ENCODE results near the gene DENND5A. TPM values are rescaled to one million over a fixed set of nuclear protein-coding genes. Genes with fewer than 3 reads are reported as not detected.

The DENND5A gene
- total and polyA plus RNA-seq, 8 donors, result 65.7 to 106 (median 96.7) TPM

GRCh38 chr11:9095421-9095820 lies 169.7 kb downstream of the DENND5A start:
- Histone ChIP-seq H3K27ac (no peak overlapping the region), H3K4me3 (no peak overlapping the region), H3K9me3 (no peaks in the 10 kb centered on the region), H3K27me3 (peaks cover 0 to 32% of the 10 kb centered on the region in 2 donors), H3K36me3 (no peaks in the 10 kb centered on the region), H3K4me1 (peaks cover 3 to 13% of the 10 kb centered on the region in 2 donors)
- no peak for TF ChIP-seq CTCF (IDR thresholded peaks at IDR 0.05)
- no peak for DNase-seq
- intact Hi-C loops (cut with DNase I), result no loop called here
- no peak for ATAC-seq

GRCh38 chr11:9094420-9094819 lies 170.7 kb downstream of the DENND5A start:
- intact Hi-C loops (cut with DNase I), result no loop called here
- H3K27ac ChIP-seq, result no peak overlapping the region
- H3K9me3 ChIP-seq, result no peaks in the 10 kb centered on the region
- ATAC-seq (no peak), DNase-seq (no peak)
- H3K4me3 ChIP-seq, result no peak overlapping the region
- H3K27me3 ChIP-seq, result peaks cover 0 to 42% of the 10 kb centered on the region in 2 donors
- no peaks in the 10 kb centered on the region for H3K36me3 ChIP-seq
- peaks cover 3 to 13% of the 10 kb centered on the region in 2 donors for H3K4me1 ChIP-seq
- TF ChIP-seq CTCF (IDR thresholded peaks at IDR 0.05), result no peak

GRCh38 chr11:9092853-9093778 lies 172.0 kb downstream of the DENND5A start:
- ATAC-seq (peak; percentile 62), DNase-seq (peak in 1 of 4 donors; percentile 27)
- intact Hi-C loops (cut with DNase I), result no loop called here
- peaks cover 3 to 13% of the 10 kb centered on the region in 2 donors for H3K4me1 ChIP-seq
- H3K9me3 ChIP-seq, result no peaks in the 10 kb centered on the region
- H3K27me3 ChIP-seq, result peaks cover 0 to 54% of the 10 kb centered on the region in 2 donors
- H3K36me3 ChIP-seq, result no peaks in the 10 kb centered on the region
- peak in 1 of 2 donors; percentile 15 for TF ChIP-seq CTCF (IDR thresholded peaks at IDR 0.05)
- no peak overlapping the region for H3K4me3 ChIP-seq
- H3K27ac ChIP-seq, result no peak overlapping the region

GRCh38 chr11:9092072-9092471 lies 173.1 kb downstream of the DENND5A start:
- ATAC-seq, result no peak
- Histone ChIP-seq H3K4me1 (peaks cover 3 to 13% of the 10 kb centered on the region in 2 donors), H3K36me3 (no peaks in the 10 kb centered on the region), H3K4me3 (no peak overlapping the region), H3K27ac (no peak overlapping the region), H3K9me3 (no peaks in the 10 kb centered on the region), H3K27me3 (peaks cover 0 to 54% of the 10 kb centered on the region in 2 donors)
- intact Hi-C loops (cut with DNase I), result no loop called here
- no peak for DNase-seq
- no peak for TF ChIP-seq CTCF (IDR thresholded peaks at IDR 0.05)
